SK-N-MC (cell line): ENCODE results near the gene PCDH15.
A peak's percentile ranks its signal among the peaks of the same experiment; 100 is the strongest.

Experiments
- DNase-seq: peaks from one replicate; pipeline ENCODE4 v3.0.0-alpha.2; 2011; ENCODE audit warnings: low read depth, low spot score
- H3K27ac ChIP-seq: fragments of 200-600 bp; sonication (generic); 2 replicates; pipeline ENCODE4 v1.5.1; 2016; ENCODE audit warnings: mixed run types
- H3K36me3 ChIP-seq: fragments of 200-600 bp; sonication (generic); 2 replicates; pipeline ENCODE4 v1.6.1; 2017; ENCODE audit warnings: antibody characterized with exemption, low read length, mixed read lengths; ENCODE audit not compliant: insufficient read depth
- H3K4me3 ChIP-seq: fragments of 200-600 bp; sonication (generic); 2 replicates; pipeline ENCODE4 v1.5.1; 2016
- H3K9ac ChIP-seq: fragments of 200-600 bp; sonication (generic); 2 replicates; pipeline ENCODE4 v1.8.0; 2017; ENCODE audit warnings: mixed run types, mixed read lengths; ENCODE audit not compliant: insufficient read length
- H3K9me3 ChIP-seq: fragments of 200-600 bp; sonication (generic); 2 replicates; pipeline ENCODE4 v1.6.1; 2017; ENCODE audit warnings: low read depth, mild to moderate bottlenecking, antibody characterized with exemption, low read length, moderate library complexity, mixed read lengths
- EZH2 ChIP-seq: fragments of 200-600 bp; sonication (generic); IDR thresholded peaks from one replicate; pipeline ENCODE4 v1.6.1; 2017; ENCODE audit warnings: antibody characterized with exemption
- FOXP2 ChIP-seq: optimal IDR thresholded peaks from 2 replicates; pipeline ENCODE3; 2011; ENCODE audit warnings: mild to moderate bottlenecking, moderate library complexity; ENCODE audit not compliant: insufficient read depth; ENCODE audit errors: extremely low read length, control extremely low read depth
- POLR2AphosphoS5 ChIP-seq: IDR thresholded peaks from 2 replicates; pipeline ENCODE4 v1.6.1; 2012; ENCODE audit warnings: mild to moderate bottlenecking, low read depth, low read length, borderline replicate concordance

PCDH15 gene

DNA sequence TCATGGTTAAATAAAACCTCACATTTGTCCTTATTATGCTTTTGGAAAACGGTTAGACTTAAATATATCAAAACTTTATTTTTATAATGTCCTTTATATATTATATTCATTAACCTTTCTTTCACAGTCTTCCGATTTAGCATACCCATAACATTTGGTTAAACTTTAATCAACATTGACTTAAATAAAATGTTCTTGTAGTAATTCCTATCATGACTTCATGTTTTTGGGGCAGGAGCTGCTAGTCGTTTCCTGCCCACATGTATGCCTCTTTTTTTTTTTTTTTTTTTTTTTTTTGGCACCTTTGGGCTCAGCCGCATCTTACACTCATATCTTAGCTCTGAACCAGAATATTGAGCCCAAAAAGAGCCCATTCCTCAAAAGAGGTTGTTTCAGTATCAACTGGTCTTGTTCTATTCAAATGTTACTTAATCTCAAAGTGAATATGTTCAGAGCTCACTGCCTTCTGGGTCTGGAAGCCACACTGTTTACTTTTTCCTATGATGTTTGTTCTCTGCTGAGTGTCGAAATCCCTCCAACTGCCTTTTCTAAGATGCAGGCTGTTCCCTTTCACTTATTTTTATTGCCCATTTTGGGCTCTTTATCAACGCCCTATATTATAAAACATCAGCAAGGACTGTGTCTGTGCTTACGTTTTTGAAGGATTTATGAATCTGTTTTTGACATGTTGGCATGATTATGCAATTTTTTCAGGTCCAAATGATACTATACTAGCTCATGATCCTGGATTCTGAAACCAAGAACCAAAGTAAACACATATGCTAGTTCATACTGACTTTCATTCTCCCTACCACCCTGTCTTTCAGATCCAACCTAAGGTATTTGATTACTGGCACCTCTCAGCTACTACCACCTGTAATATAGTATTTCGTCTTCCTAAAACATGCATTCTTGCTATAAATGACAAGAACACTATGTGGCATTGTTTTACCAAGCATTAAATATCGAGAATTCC is 914.4 kb downstream of the PCDH15 start:
- no peak for TF ChIP-seq EZH2
- no peak for TF ChIP-seq FOXP2
- no peak for TF ChIP-seq POLR2AphosphoS5
- Histone ChIP-seq H3K9me3 (no peaks in the 10 kb centered on the region), H3K4me3 (no peak overlapping the region), H3K9ac (no peak overlapping the region), H3K27ac (no peak overlapping the region), H3K36me3 (no peaks in the 10 kb centered on the region)
- no peak for DNase-seq

- no peak for TF ChIP-seq EZH2
- TF ChIP-seq FOXP2, result no peak
- TF ChIP-seq POLR2AphosphoS5, result no peak
- Histone ChIP-seq H3K27ac (no peak overlapping the region), H3K36me3 (no peaks in the 10 kb centered on the region), H3K9ac (no peak overlapping the region), H3K9me3 (no peaks in the 10 kb centered on the region), H3K4me3 (no peak overlapping the region)
- DNase-seq, result no peak
Measured at GRCh38 chr10:53864846-53865245, 936.2 kb downstream of the PCDH15 start.

DNA sequence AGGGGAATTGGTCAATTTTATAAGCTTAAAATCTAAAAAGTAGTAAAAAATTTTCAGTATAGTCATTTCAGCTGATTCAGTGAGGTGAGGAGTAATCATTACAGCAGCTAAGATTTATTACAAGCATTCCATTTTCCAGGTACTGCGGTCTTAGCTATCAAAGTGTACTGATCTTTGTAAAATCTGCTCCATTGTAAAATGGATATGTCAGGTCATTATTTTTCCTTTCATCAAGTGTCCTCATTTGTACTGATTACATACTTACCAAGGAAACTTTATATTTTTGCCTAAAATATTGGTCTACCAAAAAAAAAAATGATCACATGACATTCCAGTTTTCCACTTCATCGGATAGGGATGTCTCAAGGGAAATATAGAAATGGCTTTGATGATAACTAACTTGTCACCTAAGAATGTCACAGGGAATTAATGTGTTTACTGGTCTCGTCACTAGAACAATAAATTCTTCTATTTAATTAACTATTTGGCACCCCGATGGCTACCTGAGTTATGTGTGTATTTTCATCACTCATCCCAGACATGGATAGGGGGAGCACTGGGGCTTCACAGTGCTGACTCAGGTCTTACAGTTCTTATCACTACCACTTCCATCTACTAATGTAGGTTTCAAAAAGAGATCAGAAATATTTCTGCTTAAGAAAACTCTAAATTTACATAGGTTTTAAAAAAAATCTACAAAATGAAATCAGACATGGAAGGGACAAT is 948.4 kb downstream of the PCDH15 start:
- no peaks in the 10 kb centered on the region for H3K36me3 ChIP-seq
- TF ChIP-seq EZH2 (no peak), FOXP2 (no peak), POLR2AphosphoS5 (no peak)
- no peak overlapping the region for H3K4me3 ChIP-seq
- DNase-seq, result no peak
- H3K27ac ChIP-seq, result no peak overlapping the region
- H3K9me3 ChIP-seq, result no peaks in the 10 kb centered on the region
- no peak overlapping the region for H3K9ac ChIP-seq

GRCh38 chr10:53846809-53847208 is 954.2 kb downstream of the PCDH15 start:
- Histone ChIP-seq H3K36me3 (no peaks in the 10 kb centered on the region), H3K4me3 (no peak overlapping the region), H3K9ac (no peak overlapping the region), H3K27ac (no peak overlapping the region), H3K9me3 (no peaks in the 10 kb centered on the region)
- no peak for DNase-seq
- TF ChIP-seq FOXP2 (no peak), EZH2 (no peak), POLR2AphosphoS5 (no peak)

DNA sequence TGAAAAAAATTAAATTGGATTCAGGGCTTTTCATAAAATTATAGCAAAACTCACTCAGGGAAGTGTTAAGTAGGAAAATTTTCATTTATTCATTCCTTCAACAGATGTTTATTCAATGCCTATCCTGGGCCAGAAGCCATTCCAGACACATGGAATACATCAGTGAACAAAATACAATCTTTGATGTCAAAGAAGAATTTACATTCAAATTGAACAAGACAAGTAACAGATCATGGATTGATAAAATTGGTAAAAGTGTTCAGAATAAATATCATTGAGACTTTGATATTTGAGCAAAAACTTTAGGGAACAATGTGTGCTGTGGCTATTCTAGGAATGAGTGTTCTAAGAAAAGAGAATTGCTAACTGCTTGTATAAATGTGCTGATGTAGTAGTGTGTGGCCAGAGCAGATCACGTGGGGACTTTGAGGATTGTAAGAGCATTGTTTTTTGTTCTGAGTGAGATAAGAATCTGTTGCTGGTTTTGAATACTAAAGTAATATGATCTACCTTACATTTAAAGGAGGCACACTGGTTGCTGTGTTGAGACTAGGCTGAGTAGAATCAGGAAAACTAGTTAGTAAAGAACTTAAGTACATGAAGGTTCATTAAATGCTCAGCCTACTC is 957.2 kb downstream of the PCDH15 start:
- Histone ChIP-seq H3K4me3 (no peak overlapping the region), H3K9ac (no peak overlapping the region), H3K27ac (no peak overlapping the region), H3K36me3 (no peaks in the 10 kb centered on the region), H3K9me3 (no peaks in the 10 kb centered on the region)
- TF ChIP-seq EZH2 (no peak), POLR2AphosphoS5 (no peak), FOXP2 (no peak)
- DNase-seq, result no peak

DNA sequence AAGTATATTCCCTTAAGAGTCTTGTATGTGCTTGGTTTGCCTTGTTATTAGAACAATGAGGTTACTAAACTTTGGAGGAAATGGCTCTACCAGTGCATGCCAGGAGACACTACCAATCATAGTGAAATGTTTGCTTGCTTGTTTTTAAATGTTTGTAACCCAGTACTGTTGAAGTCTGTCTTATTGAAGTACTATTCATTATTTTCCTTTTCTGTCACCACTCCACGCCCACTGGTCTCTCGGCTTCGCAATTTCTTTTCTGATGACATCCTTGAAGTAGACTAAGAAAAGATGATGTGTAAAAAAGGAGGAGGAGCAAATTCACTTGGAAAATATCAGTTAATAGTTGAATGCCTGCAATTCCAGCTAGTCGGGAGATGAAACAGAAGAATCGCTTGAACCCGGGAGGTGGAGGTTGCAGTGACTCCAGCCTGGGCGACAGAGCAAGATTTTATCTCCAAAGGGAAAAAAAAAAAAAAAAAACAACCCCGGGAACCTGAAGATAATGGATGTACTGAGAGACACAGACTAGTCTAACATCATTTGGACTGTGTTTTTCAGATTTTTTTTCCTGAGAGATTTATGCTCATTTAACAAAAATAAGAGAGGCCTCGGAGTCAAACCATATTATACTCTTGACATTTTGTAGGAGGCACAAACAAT is 959.4 kb downstream of the PCDH15 start:
- H3K36me3 ChIP-seq, result no peaks in the 10 kb centered on the region
- H3K9me3 ChIP-seq, result no peaks in the 10 kb centered on the region
- H3K4me3 ChIP-seq, result no peak overlapping the region
- H3K27ac ChIP-seq, result no peak overlapping the region
- H3K9ac ChIP-seq, result no peak overlapping the region
- no peak for DNase-seq
- TF ChIP-seq POLR2AphosphoS5, result no peak
- no peak for TF ChIP-seq FOXP2
- no peak for TF ChIP-seq EZH2

DNA sequence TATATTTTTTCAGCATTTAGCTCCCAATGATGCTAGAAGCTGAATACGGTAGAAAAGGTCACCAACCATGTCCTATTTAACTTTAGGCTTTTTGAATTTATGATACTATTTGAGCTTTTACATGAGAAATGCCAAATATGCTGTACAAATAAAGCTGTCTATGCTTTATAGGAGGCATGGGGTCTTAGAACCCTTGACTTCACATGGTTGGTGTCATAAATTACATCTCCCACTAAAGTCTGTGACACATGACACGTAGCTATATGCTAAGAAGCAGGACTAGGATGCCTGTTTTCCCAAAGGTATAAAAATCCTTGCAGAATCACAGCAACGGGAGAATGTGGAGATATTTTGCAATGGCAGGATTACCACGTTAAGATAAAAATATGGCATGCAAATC is 960.4 kb downstream of the PCDH15 start:
- H3K4me3 ChIP-seq, result no peak overlapping the region
- no peak overlapping the region for H3K27ac ChIP-seq
- DNase-seq, result no peak
- no peaks in the 10 kb centered on the region for H3K9me3 ChIP-seq
- no peaks in the 10 kb centered on the region for H3K36me3 ChIP-seq
- no peak overlapping the region for H3K9ac ChIP-seq
- TF ChIP-seq POLR2AphosphoS5 (no peak), FOXP2 (no peak), EZH2 (no peak)

GRCh38 chr10:53839440-53840039 is 961.5 kb downstream of the PCDH15 start:
- no peak overlapping the region for H3K4me3 ChIP-seq
- DNase-seq, result peak; percentile 16
- no peaks in the 10 kb centered on the region for H3K9me3 ChIP-seq
- no peak for TF ChIP-seq EZH2
- TF ChIP-seq POLR2AphosphoS5, result no peak
- no peak for TF ChIP-seq FOXP2
- H3K36me3 ChIP-seq, result no peaks in the 10 kb centered on the region
- H3K9ac ChIP-seq, result no peak overlapping the region
- no peak overlapping the region for H3K27ac ChIP-seq
